OCI-LY7 (cell line): Measurements from ENCODE around the gene ADAMTS16. TPM values are rescaled to one million over a fixed set of nuclear protein-coding genes. Genes with fewer than 3 reads are reported as not detected.

Source experiments
- BruUV-seq: library from RNA; stranded (reverse); fragments of 400-500 nt; replicated peaks from 2 replicates; lab custom pipeline; 2021; lab: Mats Ljungman, UMichigan
- CTCF ChIA-PET: fragments of 300-600 bp; sonication (Branson Sonifier 250); formaldehyde crosslinking; loops from one replicate; lab custom pipeline; 2022; ENCODE audit warnings: antibody characterized with exemption; ENCODE audit not compliant: unreplicated experiment; lab: Charles Lee
- POLR2A ChIA-PET: fragments of 300-600 bp; sonication (Branson Sonifier 250); formaldehyde crosslinking; loops from one replicate; lab custom pipeline; 2022; ENCODE audit warnings: antibody characterized with exemption; lab: Charles Lee
- DNase-seq: peaks from one replicate; pipeline ENCODE4 v3.0.0-alpha.2; 2015; ENCODE audit warnings: low spot score
- H2AFZ ChIP-seq: fragments of 200-600 bp; sonication (generic), shearing (Covaris generic); 2 replicates; pipeline ENCODE4 v1.6.1; 2014; ENCODE audit warnings: mild to moderate bottlenecking, antibody characterized with exemption, low read length, moderate library complexity
- H3K27ac ChIP-seq: fragments of 200-600 bp; sonication (generic); 2 replicates; pipeline ENCODE4 v1.5.1; 2014; ENCODE audit warnings: mixed run types, low read depth, mild to moderate bottlenecking, moderate library complexity, low read length, inconsistent platforms; ENCODE audit not compliant: poor library complexity, severe bottlenecking
- H3K36me3 ChIP-seq: fragments of 200-600 bp; sonication (generic); 2 replicates; pipeline ENCODE4 v1.6.1; 2014; ENCODE audit warnings: mild to moderate bottlenecking, antibody characterized with exemption, low read length, moderate library complexity, mixed read lengths; ENCODE audit not compliant: insufficient read depth
- H3K4me1 ChIP-seq: fragments of 200-600 bp; sonication (generic); 2 replicates; pipeline ENCODE4 v1.5.1; 2014; ENCODE audit warnings: mild to moderate bottlenecking, low read length; ENCODE audit not compliant: insufficient read depth, poor library complexity, severe bottlenecking
- H3K4me2 ChIP-seq: fragments of 200-600 bp; sonication (generic); 2 replicates; pipeline ENCODE4 v1.6.1; 2014; ENCODE audit warnings: mild to moderate bottlenecking, low read length
- H3K4me3 ChIP-seq: fragments of 200-600 bp; sonication (generic); 2 replicates; pipeline ENCODE4 v1.5.1; 2014; ENCODE audit warnings: mild to moderate bottlenecking, low read depth, low read length; ENCODE audit not compliant: poor library complexity, severe bottlenecking
- H3K79me2 ChIP-seq: fragments of 200-600 bp; sonication (generic); 2 replicates; pipeline ENCODE4 v1.6.1; 2016; ENCODE audit warnings: low read depth, mild to moderate bottlenecking, low read length, moderate library complexity, mixed read lengths; ENCODE audit not compliant: insufficient read depth
- H3K9me2 ChIP-seq: fragments of 200-600 bp; sonication (generic); 2 replicates; pipeline ENCODE4 v1.6.1; 2016; ENCODE audit warnings: mild to moderate bottlenecking, low read length, mixed read lengths; ENCODE audit not compliant: insufficient read depth
- H3K9me3 ChIP-seq: fragments of 200-600 bp; sonication (generic); 2 replicates; pipeline ENCODE4 v1.6.1; 2014; ENCODE audit warnings: mild to moderate bottlenecking, mixed run types, low read length, mixed read lengths
- H4K20me1 ChIP-seq: fragments of 200-600 bp; sonication (generic); 2 replicates; pipeline ENCODE4 v1.6.1; 2014; ENCODE audit warnings: mild to moderate bottlenecking, antibody characterized with exemption, low read length, moderate library complexity, mixed read lengths; ENCODE audit not compliant: insufficient read depth
- CTCF ChIP-seq: fragments of 200-600 bp; sonication (generic); conservative IDR thresholded peaks from 2 replicates; pipeline ENCODE4 v1.5.1; 2014; ENCODE audit warnings: mild to moderate bottlenecking, antibody characterized with exemption, low read length, moderate library complexity, mixed read lengths
- EZH2phosphoT487 ChIP-seq: fragments of 200-600 bp; sonication (generic); IDR thresholded peaks from 2 replicates; pipeline ENCODE4 v1.6.1; 2018; ENCODE audit warnings: low read depth, borderline replicate concordance, mild to moderate bottlenecking, mixed run types, antibody characterized with exemption, low read length, moderate library complexity, mixed read lengths
- intact Hi-C: fragments of 100-400 bp; cut with micrococcal nuclease; formaldehyde crosslinking; loops from one replicate; pipeline ENCODE4 v1.10.0; 2022; ENCODE audit not compliant: unreplicated experiment
- total RNA-seq, 2 experiments: library from RNA; depleted of rRNA in 1 of 2; stranded (reverse); fragments of >200 nt in 1 of 2; shearing (Covaris generic) in 1 of 2; gene quantifications; 2 replicates each; pipeline ENCODE4 v1.2.3, GENCODE V29; 2014 to 2022

ADAMTS16 gene
- total RNA-seq, 2 experiments from 2014 or later: not detected

- Histone ChIP-seq H4K20me1 (no peaks in the 10 kb centered on the region), H2AFZ (no peak overlapping the region), H3K4me3 (no peak overlapping the region), H3K9me3 (no peaks in the 10 kb centered on the region), H3K36me3 (no peaks in the 10 kb centered on the region), H3K4me2 (no peak overlapping the region), H3K9me2 (no peaks in the 10 kb centered on the region), H3K4me1 (no peaks in the 10 kb centered on the region), H3K79me2 (no peaks in the 10 kb centered on the region), H3K27ac (no peak overlapping the region)
- DNase-seq: no peak
- intact Hi-C loops: no loop called here
- ChIA-PET POLR2A (interaction anchor here (0.6 kb wide), 1 partner anchor 802 kb away, joined by 3 read pairs; no protein-coding TSS in a partner anchor), CTCF (no interaction called here)
- TF ChIP-seq EZH2phosphoT487 (no peak), CTCF (no peak)
- no TSS peak for BruUV-seq
Measured at GRCh38 chr5:5351288-5351979, 211.3 kb downstream of the ADAMTS16 start.

- CTCF ChIA-PET: no interaction called here
- intact Hi-C loops: no loop called here
- H3K27ac ChIP-seq: no peak overlapping the region
Measured at GRCh38 chr5:5352675-5353074, 212.5 kb downstream of the ADAMTS16 start.

More at GRCh38 chr5:5352675-5353074, 212.5 kb downstream of the ADAMTS16 start:
- Histone ChIP-seq H4K20me1 (no peaks in the 10 kb centered on the region), H3K4me1 (no peaks in the 10 kb centered on the region), H3K79me2 (no peaks in the 10 kb centered on the region), H3K9me2 (no peaks in the 10 kb centered on the region), H3K4me3 (no peak overlapping the region), H3K9me3 (no peaks in the 10 kb centered on the region), H3K4me2 (no peak overlapping the region), H2AFZ (no peak overlapping the region), H3K36me3 (no peaks in the 10 kb centered on the region)
- POLR2A ChIA-PET: no interaction called here
- no TSS peak for BruUV-seq
- TF ChIP-seq CTCF (no peak), EZH2phosphoT487 (no peak)
- no peak for DNase-seq
